ENCODE results near the gene CDK1. TPM values are rescaled to one million over a fixed set of nuclear protein-coding genes. Genes with fewer than 3 reads are reported as not detected.

CDK1 gene
- total RNA-seq, 1 experiment from 2014 or later, result 98.9 TPM

- TF ChIP-seq CBFB (CRISPR knock-in tag; IDR thresholded peaks at IDR 0.05; ENCODE audit: low read depth) (no peak), OVOL2 (CRISPR knock-in tag; IDR thresholded peaks at IDR 0.05; ENCODE audit: borderline replicate concordance) (no peak), ZNF232 (CRISPR knock-in tag; IDR thresholded peaks at IDR 0.05) (no peak)
Observed at GRCh38 chr10:60808036-60808435, 29.8 kb downstream of the CDK1 start (continued).

GRCh38 chr10:60809157-60809556, 30.9 kb downstream of the CDK1 start:
- ChIA-PET CTCF (no interaction called here), POLR2A (interaction anchor here (0.7 kb wide), 1 partner anchor 416 kb away, joined by 3 read pairs; no protein-coding TSS in a partner anchor)
- ATAC-seq, result no peak
- no peak for DNase-seq (ENCODE audit: low spot score)
- Mint-ChIP-seq H3K4me3 (no peak overlapping the region), H3K36me3 (no peaks in the 10 kb centered on the region), H3K27ac (no peak overlapping the region), H3K4me1 (no peaks in the 10 kb centered on the region), H3K27me3 (ENCODE audit: low read depth) (no peaks in the 10 kb centered on the region), H3K9me3 (no peaks in the 10 kb centered on the region)
- no peak for TF ChIP-seq CDX4 (CRISPR knock-in tag; IDR thresholded peaks at IDR 0.05; ENCODE audit: borderline replicate concordance)
- TF ChIP-seq GABPB1 (CRISPR knock-in tag; IDR thresholded peaks at IDR 0.05), result no peak
- TF ChIP-seq IRF2 (CRISPR knock-in tag; IDR thresholded peaks at IDR 0.05; ENCODE audit: borderline replicate concordance, low read depth), result no peak

- POLR2A ChIA-PET, result no interaction called here
Observed at GRCh38 chr10:60810437-60811182, 32.3 kb downstream of the CDK1 start.

More at GRCh38 chr10:60810437-60811182, 32.3 kb downstream of the CDK1 start:
- H3K27me3 Mint-ChIP-seq (ENCODE audit: low read depth), result no peaks in the 10 kb centered on the region
- H3K27ac Mint-ChIP-seq, result no peak overlapping the region
- no peak overlapping the region for H3K4me3 Mint-ChIP-seq
- H3K36me3 Mint-ChIP-seq, result no peaks in the 10 kb centered on the region
- H3K9me3 Mint-ChIP-seq, result no peaks in the 10 kb centered on the region
- CTCF ChIA-PET, result no interaction called here
- no peaks in the 10 kb centered on the region for H3K4me1 Mint-ChIP-seq
- no peak for DNase-seq (ENCODE audit: low spot score)
- TF ChIP-seq ZBTB21 (CRISPR knock-in tag; IDR thresholded peaks at IDR 0.05; ENCODE audit: borderline replicate concordance), result no peak
- TF ChIP-seq ZNF416 (CRISPR knock-in tag; IDR thresholded peaks at IDR 0.05), result no peak
- no peak for TF ChIP-seq ZNF532 (CRISPR knock-in tag; IDR thresholded peaks at IDR 0.05; ENCODE audit: borderline replicate concordance)
- TF ChIP-seq ZNF423 (CRISPR knock-in tag; IDR thresholded peaks at IDR 0.05), result no peak
- no peak for TF ChIP-seq TEAD4 (CRISPR knock-in tag; IDR thresholded peaks at IDR 0.05)
- no peak for TF ChIP-seq ZNF425 (CRISPR knock-in tag; conservative IDR thresholded peaks at IDR 0.05)
- TF ChIP-seq ZBTB43 (CRISPR knock-in tag; IDR thresholded peaks at IDR 0.05), result no peak
- no peak for TF ChIP-seq CBFB (CRISPR knock-in tag; IDR thresholded peaks at IDR 0.05; ENCODE audit: low read depth)
- no peak for TF ChIP-seq ETV6 (CRISPR knock-in tag; IDR thresholded peaks at IDR 0.05)
- ATAC-seq, result no peak

Measured in WTC11 (cell line).